Subcutaneous abdominal adipose tissue (tissue), 5 donors: ENCODE results near the gene NHLRC2.

Experiments
- H3K27ac ChIP-seq: one replicate; pipeline ENCODE4 v1.7.0; 2013; ENCODE audit warnings: low read depth, mild to moderate bottlenecking, inconsistent platforms, low read length, moderate library complexity
- H3K27me3 ChIP-seq, 5 donors: one replicate each; pipeline ENCODE4 v1.7.0; 2013; ENCODE audit warnings: low read length in 5 of 5, inconsistent platforms in 1 of 5; ENCODE audit not compliant: control insufficient read depth in 5 of 5, insufficient read depth in 4 of 5
- H3K36me3 ChIP-seq, 5 donors: one replicate each; pipeline ENCODE4 v1.7.0; 2013; ENCODE audit warnings: low read length in 5 of 5; ENCODE audit not compliant: control insufficient read depth in 5 of 5, insufficient read depth in 5 of 5
- H3K4me1 ChIP-seq, 5 donors: one replicate each; pipeline ENCODE4 v1.7.0; 2013; ENCODE audit warnings: low read length in 5 of 5, mild to moderate bottlenecking in 3 of 5, moderate library complexity in 1 of 5; ENCODE audit not compliant: control insufficient read depth in 5 of 5, insufficient read depth in 5 of 5
- H3K4me3 ChIP-seq, 5 donors: one replicate each; pipeline ENCODE4 v1.7.0; 2013; ENCODE audit warnings: low read length in 5 of 5, low read depth in 1 of 5
- H3K9ac ChIP-seq, 5 donors: one replicate each; pipeline ENCODE4 v1.7.0; 2013; ENCODE audit warnings: low read length in 5 of 5, mild to moderate bottlenecking in 4 of 5, moderate library complexity in 3 of 5
- H3K9me3 ChIP-seq, 5 donors: one replicate each; pipeline ENCODE4 v1.7.0; 2013; ENCODE audit warnings: low read length in 5 of 5; ENCODE audit not compliant: control insufficient read depth in 5 of 5
- donor health status: healthy.
- donor health status: healthy.
- donor health status: healthy.
- donor health status: healthy.
- donor health status: healthy.

The NHLRC2 gene

DNA sequence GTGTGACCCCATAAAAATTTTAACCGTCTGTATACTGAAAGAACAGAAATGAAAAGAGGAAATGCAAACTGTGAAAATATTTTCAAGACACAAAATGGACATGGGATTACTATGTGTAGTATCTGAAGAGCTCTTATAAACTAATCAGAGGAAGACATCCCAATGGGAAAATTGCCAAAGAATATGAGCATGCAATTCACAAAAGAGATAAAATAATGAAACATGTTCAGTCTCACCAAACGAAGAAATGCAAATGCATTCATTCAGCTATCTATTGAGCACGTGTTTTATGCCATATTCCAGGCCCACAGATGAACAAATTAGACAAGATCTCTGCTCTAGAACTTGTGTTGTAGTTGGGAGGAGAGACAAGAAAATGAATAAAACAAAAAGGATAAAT lies 63.2 kb downstream of the NHLRC2 start:
- no peak overlapping the region for H3K9ac ChIP-seq
- no peaks in the 10 kb centered on the region for H3K27me3 ChIP-seq
- no peaks in the 10 kb centered on the region for H3K9me3 ChIP-seq
- H3K4me1 ChIP-seq = peaks cover 0 to 2% (median 0%) of the 10 kb centered on the region in 5 donors
- H3K27ac ChIP-seq = no peak overlapping the region
- peaks cover 0 to 10% (median 4%) of the 10 kb centered on the region in 5 donors for H3K36me3 ChIP-seq
- H3K4me3 ChIP-seq = no peak overlapping the region

DNA sequence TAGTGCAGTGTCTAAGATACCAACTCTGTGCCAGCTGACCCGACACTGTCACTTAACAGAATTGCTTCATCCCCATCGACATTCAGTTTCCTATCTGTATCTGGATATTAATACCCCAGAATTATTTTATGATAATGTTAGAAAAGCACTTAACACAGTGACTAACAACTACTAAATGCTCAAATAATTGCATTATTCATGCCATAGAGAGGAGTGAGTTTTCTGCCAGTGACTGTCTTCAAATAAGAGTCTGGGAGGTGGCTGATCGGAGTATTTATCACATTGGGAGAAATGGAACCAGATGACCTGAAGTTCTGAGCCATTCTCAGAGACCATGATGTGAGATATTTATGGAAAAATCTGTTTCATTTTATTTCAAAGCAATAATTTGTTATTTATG lies 65.7 kb downstream of the NHLRC2 start:
- Histone ChIP-seq H3K27me3 (no peaks in the 10 kb centered on the region), H3K9ac (no peak overlapping the region), H3K36me3 (peaks cover 0 to 2% (median 0%) of the 10 kb centered on the region in 5 donors)

DNA sequence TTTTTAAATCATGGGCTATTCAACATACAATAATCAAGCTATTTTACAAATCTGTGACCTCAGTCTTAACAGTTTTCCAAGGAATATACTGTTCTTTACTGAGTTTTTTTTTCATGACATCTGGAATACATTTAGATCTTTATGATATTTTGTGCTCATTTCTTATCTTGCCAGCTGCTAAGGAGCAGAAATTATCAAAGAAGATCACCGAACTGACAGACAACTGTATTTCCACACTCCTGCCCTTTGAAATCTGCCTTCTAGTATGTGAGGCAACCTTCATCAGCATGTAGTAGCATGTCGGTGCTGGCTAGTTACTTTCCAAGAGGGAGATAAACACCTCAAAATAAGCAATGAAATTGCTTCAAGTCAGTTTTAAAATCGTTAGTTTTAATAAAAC lies 66.4 kb downstream of the NHLRC2 start:
- peaks cover 0 to 6% (median 4%) of the 10 kb centered on the region in 5 donors for H3K9me3 ChIP-seq
- no peak overlapping the region for H3K9ac ChIP-seq
- no peak overlapping the region for H3K27ac ChIP-seq
- H3K36me3 ChIP-seq = no peaks in the 10 kb centered on the region
- no peaks in the 10 kb centered on the region for H3K4me1 ChIP-seq
- H3K4me3 ChIP-seq = no peak overlapping the region
- no peaks in the 10 kb centered on the region for H3K27me3 ChIP-seq

More for the DNA sequence above, 65.7 kb downstream of the NHLRC2 start:
- Histone ChIP-seq H3K4me3 (no peak overlapping the region), H3K27ac (no peak overlapping the region), H3K4me1 (peaks cover 0 to 1% (median 0%) of the 10 kb centered on the region in 5 donors), H3K9me3 (peaks cover 0 to 6% (median 4%) of the 10 kb centered on the region in 5 donors)

DNA sequence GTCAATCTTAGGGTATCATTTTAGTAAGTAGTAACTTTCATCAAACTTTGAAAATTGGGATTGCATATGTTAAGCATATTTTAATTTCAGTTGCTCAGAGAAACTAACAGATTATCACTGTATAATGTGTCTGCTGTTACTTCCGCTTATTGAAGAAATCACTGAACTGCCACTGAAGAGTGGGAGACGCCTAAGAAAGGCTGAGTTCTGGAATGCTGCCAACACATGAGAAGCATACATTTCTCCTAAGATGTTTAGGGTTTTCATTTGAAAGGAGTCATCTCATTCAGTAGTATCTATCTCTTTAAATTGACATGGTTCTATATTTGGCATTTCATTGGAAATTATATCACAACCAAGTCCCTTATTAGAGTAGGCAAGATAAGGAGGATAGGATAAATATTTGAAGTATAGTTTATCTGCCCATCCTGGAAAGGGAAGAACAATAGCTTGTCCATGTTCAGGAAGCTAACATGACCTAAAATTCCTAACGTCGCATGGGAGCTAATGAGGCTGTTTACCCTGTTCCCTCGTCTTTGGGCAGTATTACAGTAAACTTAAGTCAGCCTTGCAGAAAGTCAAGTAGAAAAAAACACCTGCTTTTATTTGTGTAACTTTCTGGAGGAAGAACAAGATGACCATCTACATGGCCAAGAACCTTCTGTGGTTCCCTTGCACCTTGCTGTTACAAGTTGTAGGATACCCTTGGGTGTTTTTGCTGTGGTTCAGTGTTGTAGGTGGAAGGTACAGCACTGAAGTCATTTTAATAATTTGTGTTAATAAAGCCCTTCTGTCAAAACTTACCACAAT lies 67.3 kb downstream of the NHLRC2 start:
- Histone ChIP-seq H3K4me1 (no peaks in the 10 kb centered on the region), H3K27me3 (no peaks in the 10 kb centered on the region), H3K9ac (no peak overlapping the region), H3K4me3 (no peak overlapping the region), H3K9me3 (peaks cover 0 to 6% (median 4%) of the 10 kb centered on the region in 5 donors), H3K36me3 (no peaks in the 10 kb centered on the region), H3K27ac (no peak overlapping the region)

DNA sequence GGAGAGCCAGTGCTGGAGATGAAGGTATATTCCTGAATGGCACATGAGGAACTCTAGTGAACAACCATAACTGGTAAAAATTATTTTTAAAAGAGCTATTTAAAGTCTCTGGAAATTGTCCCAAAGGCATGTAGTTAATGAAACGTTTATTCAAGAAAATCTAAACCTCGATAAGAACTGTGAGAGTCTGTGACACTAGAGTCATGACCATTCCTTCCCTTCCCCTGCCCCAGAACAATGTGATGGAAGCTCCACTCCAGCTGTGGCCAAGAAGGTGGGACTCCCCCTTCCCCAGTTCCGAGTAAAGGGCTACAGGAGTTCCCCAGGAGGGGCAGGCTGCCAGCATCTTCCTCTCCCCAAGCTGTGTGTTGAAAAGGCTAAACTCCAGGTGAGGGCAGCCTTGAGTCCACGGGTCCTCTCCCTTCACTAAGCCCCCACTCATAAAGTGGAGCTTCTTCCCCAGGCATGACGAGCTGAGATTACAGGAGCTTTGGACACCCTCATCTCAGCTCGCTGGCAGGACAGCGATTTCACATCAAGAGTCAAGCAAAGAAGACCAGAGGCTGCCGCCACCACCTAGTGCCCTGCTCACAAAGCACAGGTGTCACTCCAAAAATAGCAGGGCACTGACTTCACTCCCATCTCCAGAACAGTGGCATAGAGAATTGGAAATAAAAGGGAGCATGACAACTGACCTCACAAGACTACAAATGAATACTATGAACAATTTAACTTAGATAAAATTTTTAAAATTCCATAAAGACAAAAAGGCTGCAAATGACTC lies 68.5 kb downstream of the NHLRC2 start:
- Histone ChIP-seq H3K27ac (no peak overlapping the region), H3K9me3 (peaks cover 0 to 6% (median 4%) of the 10 kb centered on the region in 5 donors), H3K4me1 (no peaks in the 10 kb centered on the region), H3K27me3 (no peaks in the 10 kb centered on the region), H3K9ac (no peak overlapping the region), H3K36me3 (no peaks in the 10 kb centered on the region), H3K4me3 (no peak overlapping the region)

- no peaks in the 10 kb centered on the region for H3K36me3 ChIP-seq
- H3K4me1 ChIP-seq = no peaks in the 10 kb centered on the region
- H3K27me3 ChIP-seq = no peaks in the 10 kb centered on the region
- H3K9ac ChIP-seq = no peak overlapping the region
- no peak overlapping the region for H3K4me3 ChIP-seq
- no peak overlapping the region for H3K27ac ChIP-seq
- peaks cover 0 to 6% (median 4%) of the 10 kb centered on the region in 5 donors for H3K9me3 ChIP-seq
These were observed 69.7 kb downstream of the NHLRC2 start for GRCh38 chr10:113924186-113924585.

- Histone ChIP-seq H3K27me3 (no peaks in the 10 kb centered on the region), H3K27ac (no peak overlapping the region), H3K4me1 (peaks cover 0 to 3% (median 0%) of the 10 kb centered on the region in 5 donors), H3K9me3 (peaks cover 0 to 6% (median 4%) of the 10 kb centered on the region in 5 donors), H3K4me3 (no peak overlapping the region), H3K9ac (no peak overlapping the region), H3K36me3 (no peaks in the 10 kb centered on the region)
These were observed 70.2 kb downstream of the NHLRC2 start for GRCh38 chr10:113924664-113925063.

DNA sequence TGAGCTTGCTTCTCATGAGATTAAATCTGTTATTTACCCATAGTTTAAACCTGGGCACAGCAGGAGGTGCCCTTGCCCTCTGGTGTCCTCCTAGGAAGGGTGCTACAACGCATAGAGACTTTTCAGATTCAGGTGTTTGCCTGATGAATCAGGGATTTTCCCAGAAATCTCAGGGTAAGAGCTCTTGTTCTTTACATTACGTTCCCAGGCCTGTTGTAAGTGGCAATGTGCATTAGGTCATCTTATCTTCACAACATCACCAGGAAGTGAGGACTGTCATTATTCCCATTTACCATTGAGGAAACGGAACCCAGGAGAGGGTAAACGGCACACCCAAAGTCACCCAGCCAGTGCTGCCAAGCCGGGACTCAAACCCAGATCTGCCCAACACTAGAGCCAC lies 73.0 kb downstream of the NHLRC2 start:
- Histone ChIP-seq H3K4me3 (no peak overlapping the region), H3K9ac (no peak overlapping the region), H3K4me1 (peaks cover 0 to 7% (median 0%) of the 10 kb centered on the region in 5 donors), H3K27me3 (no peaks in the 10 kb centered on the region), H3K9me3 (peaks cover 0 to 6% (median 4%) of the 10 kb centered on the region in 5 donors), H3K27ac (no peak overlapping the region), H3K36me3 (no peaks in the 10 kb centered on the region)

- Histone ChIP-seq H3K4me3 (no peak overlapping the region), H3K9me3 (peaks cover 0 to 6% (median 4%) of the 10 kb centered on the region in 5 donors), H3K27me3 (no peaks in the 10 kb centered on the region), H3K36me3 (no peaks in the 10 kb centered on the region), H3K9ac (no peak overlapping the region), H3K27ac (no peak overlapping the region), H3K4me1 (peaks cover 0 to 7% (median 0%) of the 10 kb centered on the region in 5 donors)
These were observed 74.4 kb downstream of the NHLRC2 start for GRCh38 chr10:113928830-113929229.

GRCh38 chr10:113929522-113929921 lies 75.1 kb downstream of the NHLRC2 start:
- no peak overlapping the region for H3K4me3 ChIP-seq
- no peaks in the 10 kb centered on the region for H3K36me3 ChIP-seq
- peaks cover 0 to 7% (median 0%) of the 10 kb centered on the region in 5 donors for H3K4me1 ChIP-seq
- H3K9me3 ChIP-seq = peaks cover 0 to 4% (median 3%) of the 10 kb centered on the region in 5 donors
- H3K9ac ChIP-seq = no peak overlapping the region
- no peaks in the 10 kb centered on the region for H3K27me3 ChIP-seq
- no peak overlapping the region for H3K27ac ChIP-seq
